ENCODE results near the gene FAP.

The FAP gene

DNA sequence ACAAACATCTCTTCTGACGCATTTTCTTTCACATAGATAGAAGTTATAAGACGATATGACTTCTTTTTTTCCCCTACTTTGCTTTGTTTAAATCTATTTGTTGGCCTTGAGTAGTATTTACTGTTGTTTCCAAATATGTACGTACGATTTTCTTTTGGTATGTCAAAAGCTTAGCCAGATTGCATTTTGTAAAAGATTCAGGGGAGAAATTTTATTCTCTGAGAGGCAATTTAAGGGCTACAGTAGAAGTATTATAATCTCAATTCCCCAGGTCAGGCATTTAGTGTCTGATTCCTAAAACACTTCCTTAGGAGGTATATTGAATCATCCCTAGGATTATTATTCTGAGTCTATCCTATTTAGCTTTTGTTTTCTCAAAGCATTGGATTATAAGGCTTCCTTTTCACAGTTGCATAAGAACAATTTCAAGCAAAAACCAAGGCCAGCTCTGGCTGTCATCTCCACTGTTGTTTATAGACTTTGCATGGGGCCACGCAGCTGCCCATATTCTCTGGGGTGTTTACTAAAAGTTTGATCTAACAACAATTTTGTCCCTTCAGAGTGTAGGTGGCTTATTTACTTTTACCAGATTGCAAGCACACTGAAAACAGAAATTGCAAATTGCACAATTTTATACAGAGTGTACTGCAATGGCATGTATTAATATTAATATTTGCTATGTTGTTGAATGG is 57.6 kb downstream of the FAP start:
- DNase-seq, result no peak

DNA sequence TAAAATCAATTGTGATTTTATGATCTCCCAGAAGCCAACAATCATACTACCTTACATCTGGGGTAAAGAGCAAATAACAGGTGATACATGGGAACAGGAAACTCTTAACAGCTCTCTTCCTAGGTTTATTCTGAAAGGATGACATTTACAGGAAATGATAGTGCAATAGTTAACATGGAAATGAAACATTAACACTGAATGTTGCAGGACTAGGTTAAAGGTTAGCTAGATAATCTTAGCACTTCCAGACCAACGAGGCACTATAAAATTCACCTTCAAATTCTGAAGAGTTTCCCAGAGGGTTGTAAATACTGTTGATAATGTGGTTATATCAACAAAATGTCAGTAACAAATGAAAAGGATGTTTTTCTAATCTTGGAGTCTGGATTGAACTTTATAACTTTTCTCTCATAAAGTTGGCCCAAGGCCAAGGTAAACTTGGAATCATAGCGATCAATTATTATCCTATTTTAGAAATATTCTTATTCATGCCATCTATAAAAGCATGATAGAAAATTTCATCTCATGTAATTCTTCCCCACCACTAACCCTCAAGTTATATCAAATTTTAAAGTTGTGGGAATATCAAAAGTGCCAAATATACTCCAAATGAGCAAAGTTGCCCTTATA is 58.3 kb downstream of the FAP start:
- no peak for DNase-seq

DNA sequence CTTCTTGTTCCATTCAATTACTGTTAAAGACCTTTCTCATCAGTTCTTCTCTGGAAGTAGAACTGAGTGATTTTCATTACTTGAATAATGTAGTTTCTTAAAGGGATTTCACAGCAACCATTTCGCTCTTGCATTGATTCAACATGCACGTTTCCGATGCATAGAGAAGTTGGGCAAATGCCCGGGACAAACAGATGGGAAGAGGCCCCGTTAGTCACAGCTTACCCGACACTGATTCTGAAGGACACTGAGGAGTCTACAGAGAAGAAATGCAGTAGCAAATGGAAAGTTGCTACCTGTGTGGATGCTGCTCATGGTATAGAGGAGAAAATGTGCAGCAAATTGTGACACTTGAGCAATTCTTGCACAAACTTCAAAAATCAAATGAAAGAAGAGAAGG is 58.9 kb downstream of the FAP start:
- no peak for DNase-seq

DNA sequence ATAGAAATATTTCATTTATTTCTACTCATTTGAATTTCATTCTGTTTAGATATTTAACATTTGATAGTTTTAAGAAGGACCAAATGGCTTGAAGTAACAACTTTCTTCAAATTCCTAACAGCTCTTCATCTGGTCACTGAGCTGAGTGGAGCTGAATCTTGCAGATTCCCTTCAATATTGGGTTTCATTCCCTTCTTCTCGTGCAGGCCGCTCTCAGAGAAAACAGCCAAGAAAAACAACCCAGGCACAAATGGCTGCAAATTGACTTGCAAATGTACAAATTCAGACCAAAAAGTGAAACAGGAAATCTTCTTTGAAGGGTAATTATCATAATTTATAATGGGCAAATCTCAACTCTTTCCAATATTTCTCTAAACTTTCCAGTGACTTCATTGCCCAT is 60.9 kb downstream of the FAP start:
- no peak for DNase-seq

DNA sequence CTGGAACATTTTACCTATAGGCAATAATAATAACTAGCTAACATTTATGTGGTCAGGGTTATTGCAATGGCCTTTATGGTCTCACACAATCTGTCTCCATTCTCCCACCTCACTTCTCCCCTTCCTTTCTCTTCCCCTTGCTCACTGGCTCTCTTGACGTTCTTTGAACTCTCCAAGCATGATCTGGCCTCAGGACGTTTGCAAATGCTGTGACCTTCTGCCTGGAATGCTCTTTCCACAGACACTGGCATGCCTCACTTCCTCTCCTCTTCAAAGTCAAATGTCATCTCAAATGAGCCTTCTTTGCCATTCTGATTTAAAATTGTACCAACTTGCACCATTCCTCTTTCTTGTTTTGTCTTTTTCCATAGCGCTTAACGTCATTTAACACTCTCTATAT is 65.9 kb downstream of the FAP start:
- no peak for DNase-seq

DNA sequence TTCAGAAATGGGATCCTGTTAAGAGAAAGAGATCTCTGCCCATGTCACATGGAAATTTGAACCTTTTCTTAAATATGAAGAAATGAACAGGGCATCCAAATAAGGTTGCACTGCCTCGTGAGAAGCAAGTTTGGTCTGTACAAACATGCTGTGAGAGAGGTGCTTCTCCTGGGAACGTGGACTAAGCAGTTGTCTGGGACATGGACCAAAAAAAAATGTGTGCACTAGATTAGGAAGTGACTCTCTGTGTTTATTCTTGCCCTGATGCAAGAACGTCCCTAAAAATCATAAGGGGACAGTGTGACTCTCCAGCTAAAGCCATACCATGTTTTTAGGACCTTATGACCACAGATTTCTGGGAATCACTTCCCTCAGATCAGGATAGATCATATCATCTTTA is 67.5 kb downstream of the FAP start:
- DNase-seq, result no peak

DNA sequence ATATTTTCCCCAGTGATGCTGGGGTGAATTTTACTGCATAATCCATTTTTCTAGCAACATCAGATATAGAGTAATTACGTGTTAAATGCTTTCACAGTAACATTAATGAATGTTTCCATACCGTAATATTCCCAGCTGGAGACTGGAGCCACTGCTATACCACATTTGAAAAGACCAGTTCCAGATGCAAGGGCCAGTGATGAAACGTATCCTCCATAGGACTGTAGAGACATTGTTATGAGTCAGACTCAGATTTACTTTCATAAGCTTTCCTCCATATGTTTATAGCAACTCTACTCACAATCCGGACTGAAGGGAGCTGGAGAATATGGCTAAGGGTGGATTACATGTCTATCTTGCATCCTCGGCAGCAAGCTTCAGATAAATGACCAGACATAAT is 68.5 kb downstream of the FAP start:
- DNase-seq, result no peak

DNA sequence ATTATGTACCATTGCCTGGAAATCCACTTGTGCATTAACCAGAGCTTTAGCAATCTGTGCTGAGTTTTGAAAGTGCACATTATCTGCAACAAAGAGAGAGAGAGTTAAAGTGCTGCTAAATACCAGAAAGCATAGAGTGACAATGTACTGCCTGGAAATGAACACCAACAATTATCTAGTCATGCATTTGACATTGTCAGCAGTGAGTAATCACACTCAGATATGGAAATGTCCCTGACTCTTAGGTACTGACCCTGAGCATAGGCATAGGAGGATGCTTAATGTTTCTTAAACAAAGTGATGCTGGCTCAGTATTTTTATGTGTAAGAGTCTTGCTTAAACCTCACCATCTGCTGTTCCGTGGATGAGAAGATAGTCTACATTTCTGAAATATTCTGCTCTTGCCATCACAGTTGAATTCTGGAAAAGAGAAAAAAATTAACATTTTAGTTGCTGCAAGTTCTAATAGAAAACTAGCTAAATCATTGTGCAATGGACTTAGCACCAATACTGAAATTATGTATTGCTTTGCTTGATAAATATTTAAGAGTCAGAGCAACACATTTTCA is 70.4 kb downstream of the FAP start:
- no peak for DNase-seq

DNA sequence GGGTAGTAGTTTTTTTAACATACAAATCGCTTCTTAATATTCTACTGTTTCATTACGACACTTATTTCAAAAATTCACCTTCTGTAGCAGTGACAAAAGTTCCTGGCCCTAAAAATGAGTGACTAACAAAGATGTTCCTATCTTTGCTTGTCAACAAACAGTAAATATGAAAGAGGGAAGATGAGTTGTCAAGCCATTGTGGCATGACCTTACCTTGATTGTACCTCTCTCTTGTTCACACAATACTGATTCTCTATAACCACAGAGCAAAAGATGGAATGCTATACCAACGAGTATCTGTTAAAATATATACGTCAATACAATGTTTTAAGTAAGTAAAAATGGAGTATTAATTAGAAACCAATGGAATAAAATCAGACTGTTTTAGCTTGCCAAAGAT is 76.5 kb downstream of the FAP start:
- no peak for DNase-seq

DNA sequence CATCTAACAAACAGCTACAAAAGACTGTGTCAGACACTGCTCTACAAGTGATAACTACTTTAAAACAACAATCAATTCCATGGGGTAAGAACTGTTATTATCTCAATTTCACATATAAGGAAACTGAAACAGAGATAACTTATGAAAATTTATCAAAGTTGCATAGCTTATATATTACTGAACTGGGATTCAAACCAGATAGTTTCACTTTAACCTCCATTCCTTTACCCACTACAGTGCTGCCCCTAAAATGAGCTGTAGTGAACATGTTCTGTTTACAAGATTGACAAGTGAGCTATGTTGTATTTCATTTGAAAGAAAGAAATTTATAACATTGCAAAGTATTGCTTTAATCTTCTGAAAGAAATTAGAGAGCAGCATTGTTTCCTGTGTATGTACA is 77.1 kb downstream of the FAP start:
- DNase-seq, result no peak

DNA sequence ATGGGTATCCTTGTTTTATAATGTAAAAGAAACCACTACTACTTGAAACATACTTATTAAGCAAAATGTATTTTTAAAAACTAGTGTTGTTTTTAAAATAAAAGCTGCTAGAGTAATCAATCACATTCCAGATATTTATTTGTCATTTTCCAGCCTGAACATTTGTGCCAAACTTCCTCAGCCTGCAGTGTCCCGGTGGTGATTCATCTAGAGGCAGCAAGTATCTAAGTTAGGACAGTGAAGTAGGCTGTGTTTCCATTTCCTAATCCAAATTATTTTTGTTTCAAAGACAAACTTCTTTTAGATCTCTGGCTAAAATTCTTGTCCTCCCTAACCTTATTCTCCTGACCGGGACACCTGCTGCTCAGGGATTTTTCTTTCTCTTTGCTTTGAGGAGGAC is 78.4 kb downstream of the FAP start:
- DNase-seq, result no peak

DNA sequence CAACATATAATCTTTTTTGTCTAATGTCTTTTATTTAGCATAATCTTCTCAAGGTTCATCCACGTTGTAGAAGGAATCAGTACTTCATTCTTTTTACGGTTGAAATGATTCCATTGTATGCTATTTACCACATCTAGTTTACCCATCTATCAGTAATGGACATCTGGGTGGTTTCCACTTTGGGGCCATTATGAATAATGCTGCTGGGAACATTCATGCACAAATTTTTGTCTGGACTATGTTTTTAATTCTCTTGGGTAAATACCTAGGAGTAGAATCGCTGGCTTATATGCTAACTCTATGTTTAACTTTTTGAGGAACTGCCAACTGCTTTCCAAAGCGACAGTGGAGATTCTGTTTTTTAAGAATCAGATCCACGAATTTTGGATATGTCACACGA is 83.8 kb downstream of the FAP start:
- DNase-seq, result no peak

DNA sequence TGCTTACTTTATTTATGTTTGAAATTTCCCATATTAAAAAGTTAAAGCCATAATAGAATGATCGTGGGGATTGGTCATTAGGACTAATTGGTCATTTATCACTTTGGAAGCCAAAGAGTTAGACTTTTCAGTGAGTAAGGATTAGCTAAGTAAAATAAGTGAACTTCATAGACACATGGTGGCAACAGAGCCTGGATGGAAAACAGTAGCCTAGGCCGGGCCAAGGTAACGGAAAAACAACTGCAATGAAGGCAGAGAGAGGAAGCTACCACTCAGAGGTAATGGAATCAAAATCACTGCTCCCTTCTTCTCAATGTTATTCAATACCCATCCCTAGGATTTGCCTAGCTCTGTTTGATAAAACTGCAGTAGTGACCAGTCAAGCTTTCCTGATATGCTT is 87.1 kb downstream of the FAP start:
- DNase-seq, result no peak

DNA sequence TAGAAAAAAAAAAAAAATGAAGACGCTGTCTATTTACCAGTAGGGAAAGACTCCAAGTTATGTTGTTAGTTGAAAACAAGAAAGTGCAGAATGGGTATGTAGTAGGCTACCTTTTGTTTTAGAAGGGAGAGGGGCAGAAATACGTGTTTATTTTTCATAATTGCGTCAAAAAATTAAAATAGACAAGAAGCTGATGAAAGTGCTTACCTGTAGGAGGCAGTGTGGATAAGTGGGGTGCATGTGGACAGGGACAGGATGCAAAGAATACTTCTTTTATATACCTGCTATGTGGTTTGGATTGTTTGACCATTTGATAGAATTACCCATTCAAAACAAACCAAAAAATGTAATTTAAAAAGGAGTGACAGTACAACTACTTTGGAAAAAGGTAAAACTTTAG is 88.2 kb downstream of the FAP start:
- DNase-seq, result peak; percentile 4

DNA sequence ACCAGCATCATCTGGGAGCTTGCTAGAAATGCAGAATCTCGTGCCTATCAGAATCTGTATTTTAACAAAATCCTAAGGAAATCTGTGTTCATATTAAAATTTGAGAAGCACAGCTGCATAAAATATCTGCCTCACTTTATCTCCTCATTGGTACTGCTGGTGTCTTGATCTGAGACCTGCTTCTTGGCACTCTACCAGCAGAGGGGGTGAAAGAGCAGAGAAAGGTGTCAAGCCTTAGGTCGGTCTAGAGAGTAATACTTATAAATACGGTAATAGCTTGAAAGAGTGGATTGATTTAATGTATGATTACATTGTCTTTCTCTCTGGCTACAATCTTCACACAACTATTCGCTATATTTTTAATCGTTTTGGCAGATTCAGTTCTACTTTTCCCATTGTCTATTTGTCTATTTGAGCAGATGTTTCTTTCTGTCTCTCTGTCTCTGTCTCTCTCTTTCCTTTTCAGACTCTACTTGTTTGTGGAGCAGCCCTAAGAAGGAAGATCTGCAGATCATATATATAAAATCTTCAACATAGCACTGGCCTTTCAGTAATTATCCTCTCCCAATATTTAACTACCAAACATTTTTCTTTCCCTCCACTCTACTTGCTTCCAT is 89.5 kb downstream of the FAP start:
- peak; percentile 85 for DNase-seq

DNA sequence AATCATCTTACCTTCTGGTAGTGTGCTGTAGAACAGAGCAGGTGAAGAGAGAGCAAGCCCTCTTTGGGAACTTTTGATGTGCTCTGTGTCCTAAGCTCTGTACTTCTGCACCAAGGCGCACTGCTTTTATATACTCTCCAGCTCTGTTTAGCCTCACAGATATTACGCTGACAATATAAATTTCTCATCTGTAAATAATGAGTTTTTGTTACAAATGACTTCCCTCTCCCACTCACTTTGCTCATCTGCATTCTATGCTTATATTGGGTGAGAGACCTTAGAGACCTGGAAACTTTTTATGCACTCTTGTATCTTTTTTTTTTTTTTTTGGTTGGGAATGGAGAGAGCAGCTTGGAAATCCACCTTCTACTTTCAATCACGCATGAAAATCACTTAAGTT is 91.1 kb downstream of the FAP start, which contains the start of gene GCG:
Gene GCG, minus strand, starts transcription at position 101 of the 400 bp plus-strand sequence. CDS start 3,069 bp downstream, outside the sequence.
- no peak for DNase-seq

DNA sequence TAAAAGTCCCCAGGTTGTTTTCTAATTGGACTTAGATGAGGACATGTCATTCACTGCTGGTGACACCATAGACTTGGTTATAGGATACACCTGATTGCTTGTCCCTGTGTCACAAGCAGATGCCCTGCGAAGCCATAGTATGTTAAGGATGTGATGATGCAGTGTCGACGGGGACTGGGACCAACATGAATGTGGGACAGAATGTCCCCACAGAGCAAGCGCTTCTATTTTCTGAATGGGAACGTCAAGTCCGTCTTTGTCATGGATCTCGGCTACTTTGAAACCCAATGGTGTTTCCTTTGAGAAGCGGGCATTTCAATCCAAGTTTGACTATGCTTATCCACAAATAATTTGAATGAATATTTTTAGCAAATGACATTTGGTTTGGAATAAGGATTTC is 93.3 kb downstream of the FAP start:
- DNase-seq, result no peak

DNA sequence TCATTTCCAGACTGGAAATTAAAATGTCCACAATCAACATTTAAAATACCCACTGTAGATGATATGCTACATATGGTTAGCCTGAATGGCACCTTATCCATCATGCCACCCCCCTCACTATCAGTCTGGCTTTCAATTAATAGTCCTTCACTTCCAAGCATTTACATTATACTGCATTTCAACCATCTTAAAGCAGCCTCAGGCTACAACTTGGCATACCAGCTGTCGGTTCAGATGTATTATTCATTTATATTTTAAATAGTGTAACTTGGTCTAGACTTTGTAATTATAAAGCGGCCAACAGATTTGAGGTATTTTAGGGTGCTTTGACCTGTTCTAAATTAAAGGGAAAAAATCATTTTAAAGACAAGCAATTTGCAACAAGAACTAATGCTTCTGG is 93.8 kb downstream of the FAP start:
- no peak for DNase-seq

DNA sequence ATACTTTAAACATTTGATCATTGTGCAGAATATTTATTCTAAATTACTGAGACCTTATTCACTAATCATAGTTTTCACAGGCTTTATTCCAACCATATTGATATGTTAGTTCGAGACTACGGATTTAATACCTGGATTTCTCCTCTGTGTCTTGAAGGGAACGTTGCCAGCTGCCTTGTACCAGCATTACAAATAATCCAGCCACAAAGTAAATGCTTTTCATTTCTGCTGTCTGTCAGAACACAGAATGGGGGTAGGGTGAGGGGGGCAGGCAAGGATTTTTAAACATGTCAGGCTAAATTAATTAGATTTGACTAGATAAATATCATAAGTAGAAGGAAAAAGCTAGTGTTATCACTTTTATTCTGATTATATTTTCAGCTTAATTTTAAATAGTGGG is 94.3 kb downstream of the FAP start:
- DNase-seq, result no peak

DNA sequence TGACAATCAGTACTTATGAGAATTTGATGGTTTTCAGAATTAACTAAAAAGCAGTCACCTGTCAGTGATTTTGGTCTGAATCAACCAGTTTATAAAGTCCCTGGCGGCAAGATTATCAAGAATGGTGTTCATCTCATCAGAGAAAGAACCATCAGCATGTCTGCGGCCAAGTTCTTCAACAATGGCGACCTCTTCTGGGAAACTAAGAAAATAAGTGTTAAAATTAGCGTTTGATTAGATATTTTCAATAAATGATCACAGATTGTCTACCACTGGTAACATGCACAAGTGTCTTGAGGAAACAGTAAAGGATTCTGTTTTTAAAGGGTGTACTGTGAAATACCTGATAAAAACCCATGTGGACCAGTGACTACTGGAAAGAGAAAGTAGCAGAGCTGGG is 99.3 kb downstream of the FAP start:
- DNase-seq, result no peak

DNA sequence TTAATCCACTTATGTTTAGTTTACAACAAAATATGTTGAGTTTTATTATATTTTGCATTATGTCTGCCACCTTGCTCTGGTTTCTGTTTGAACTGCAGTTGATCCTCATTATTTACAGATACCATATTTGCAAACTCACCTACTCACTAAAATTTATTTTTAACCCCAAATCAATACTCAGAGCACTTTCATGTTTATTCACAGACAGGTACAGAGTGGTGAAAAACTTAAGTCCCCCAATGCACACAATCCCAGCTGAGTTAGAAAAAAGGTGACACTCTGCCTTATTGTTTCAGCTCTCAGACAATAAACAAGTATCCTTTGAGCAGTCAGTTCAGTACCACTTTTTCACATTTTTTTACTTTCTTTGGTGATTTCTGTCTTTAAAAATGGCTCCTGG is 104.9 kb downstream of the FAP start:
- DNase-seq, result no peak

DNA sequence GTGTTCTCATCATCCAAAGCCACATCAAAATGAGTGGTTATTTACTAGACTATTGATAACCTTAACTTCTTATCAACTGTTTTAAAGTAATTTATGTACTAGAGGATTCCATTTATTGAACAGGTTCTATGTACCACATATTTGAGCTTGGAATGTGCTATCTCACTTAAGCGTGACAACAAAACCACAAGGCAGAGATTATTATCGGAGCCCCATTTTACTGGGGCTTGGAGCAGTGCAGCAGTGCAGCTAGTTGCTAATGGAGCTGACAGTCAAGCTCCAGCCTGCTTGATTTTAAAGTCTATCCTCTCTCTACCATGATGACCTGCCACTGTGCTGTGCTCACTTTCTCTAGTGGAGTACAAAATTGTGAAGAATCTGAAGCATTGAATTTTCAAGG is 115.8 kb downstream of the FAP start:
- DNase-seq, result peak; percentile 77

DNA sequence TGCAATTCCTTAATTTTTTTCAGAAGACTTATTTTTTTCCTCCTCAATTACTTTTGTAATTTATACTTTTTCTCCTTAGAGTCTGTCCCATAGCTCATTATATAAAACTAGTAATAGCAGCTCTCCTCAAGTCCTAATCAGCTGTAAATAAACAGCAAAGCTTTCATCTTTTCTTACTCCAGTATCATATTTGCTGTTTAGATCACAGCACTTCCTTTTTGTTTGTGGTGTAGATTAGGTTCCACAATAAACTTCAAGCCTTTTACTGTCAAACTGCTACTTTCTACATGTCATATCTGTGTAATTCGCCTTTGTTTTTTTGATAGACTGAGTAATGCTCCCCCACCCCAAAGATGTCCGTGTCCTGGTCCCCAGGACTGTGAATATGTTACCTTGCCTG is 116.7 kb downstream of the FAP start:
- DNase-seq, result peak; percentile 40

DNA sequence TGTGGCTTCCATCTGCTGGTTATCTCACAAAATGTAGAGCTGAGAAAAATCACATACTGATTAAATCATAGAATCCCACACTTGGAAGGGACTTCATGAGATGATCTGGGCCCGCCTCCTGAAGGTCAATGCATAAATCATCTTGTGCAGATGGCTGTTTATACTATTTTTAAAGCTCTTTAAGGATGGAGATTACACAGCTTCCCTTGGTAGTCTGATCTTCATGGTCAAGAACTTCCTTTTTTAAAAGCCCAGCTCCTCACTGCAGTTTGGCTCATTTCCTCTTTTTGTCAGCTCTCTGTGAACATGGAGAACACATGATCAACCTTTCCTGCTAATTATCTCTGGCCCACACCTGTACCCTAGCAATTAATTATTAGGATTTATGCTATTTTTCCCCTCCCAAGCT is 117.1 kb downstream of the FAP start:
- peak; percentile 88 for DNase-seq

Data from hematopoietic multipotent progenitor cell treated with erythropoietin and hydrocortisone succinate and interleukin-3 and kit ligand, for 4 days (in vitro differentiated cells).